Measurements from ENCODE around the gene CRAMP1.

GRCh38 chr16:1647856-1648255, 35.7 kb downstream of the CRAMP1 start:
- TF ChIP-seq CTCF (conservative IDR thresholded peaks at IDR 0.05; ENCODE audit: low read depth, low read length) (no peak), EZH2 (IDR thresholded peaks at IDR 0.05; ENCODE audit: borderline replicate concordance, low read depth, low read length, poor library complexity, severe bottlenecking) (no peak)

Data from A673 (cell line).